GM12891 (cell line): ENCODE data around the gene TRAF3.
"Not testable (repeated sequence)": the region's sequence is repeated elsewhere in the genome, so short reads cannot be mapped to it uniquely, and the experiment has no call there.

ENCODE experiments used
- DNase-seq: peaks from one replicate; pipeline ENCODE4 v3.0.0; 2011; ENCODE audit warnings: low spot score; ENCODE audit not compliant: insufficient read length
- FAIRE-seq: peaks from 2 replicates; lab custom pipeline; 2011; peaks lifted over from hg19 to GRCh38; lab: Jason Lieb, UNC
- PAX5 ChIP-seq: IDR thresholded peaks from 2 replicates; pipeline ENCODE4 v1.6.1; 2011; ENCODE audit warnings: low read length, moderate library complexity, mild to moderate bottlenecking; ENCODE audit not compliant: insufficient read depth, severe bottlenecking
- POLR2A ChIP-seq: IDR thresholded peaks from 2 replicates; pipeline ENCODE4 v1.6.1; 2011; ENCODE audit warnings: low read depth, low read length, control low read depth
- POLR2AphosphoS5 ChIP-seq: IDR thresholded peaks from 2 replicates; pipeline ENCODE4 v1.6.1; 2011; ENCODE audit warnings: low read depth, low read length, control low read depth
- POU2F2 ChIP-seq: IDR thresholded peaks from 2 replicates; pipeline ENCODE4 v1.6.1; 2011; ENCODE audit warnings: low read depth, mild to moderate bottlenecking, control low read depth, low read length, moderate library complexity
- SPI1 ChIP-seq: IDR thresholded peaks from 2 replicates; pipeline ENCODE4 v1.6.1; 2011; ENCODE audit warnings: low read depth, low read length, control low read depth
- TAF1 ChIP-seq: IDR thresholded peaks from 2 replicates; pipeline ENCODE4 v1.6.1; 2011; ENCODE audit warnings: low read depth, low read length, control low read depth

The TRAF3 gene

GRCh38 chr14:102920273-102920997 is 143.2 kb downstream of the TRAF3 start:
- FAIRE-seq (no peak), DNase-seq (no peak)
- TF ChIP-seq POU2F2 = no peak

GRCh38 chr14:102920998-102921304 is 143.7 kb downstream of the TRAF3 start:
- TF ChIP-seq POU2F2 (no peak), POLR2A (no peak), POLR2AphosphoS5 (no peak), TAF1 (no peak), SPI1 (no peak), PAX5 (no peak)
- no peak for DNase-seq
- no peak for FAIRE-seq

GRCh38 chr14:102922490-102923200 is 145.4 kb downstream of the TRAF3 start, which contains the start of gene AMN:
TSS of gene AMN (plus strand) at chr14:102922663. CDS start at chr14:102922689, 26 bp downstream.
- no peak for DNase-seq
- TF ChIP-seq POU2F2 (no peak), POLR2A (peak; percentile 39; the same call in 1 of the 2 replicates), PAX5 (no peak), SPI1 (no peak), TAF1 (no peak), POLR2AphosphoS5 (no peak)
- FAIRE-seq = peak; percentile 5

- TF ChIP-seq SPI1 (no peak), POLR2AphosphoS5 (no peak), POLR2A (no peak), TAF1 (no peak), POU2F2 (no peak), PAX5 (no peak)
- FAIRE-seq = no peak
- DNase-seq = no peak
Observed at GRCh38 chr14:102923201-102923924, 146.1 kb downstream of the TRAF3 start.

- FAIRE-seq (no peak), DNase-seq (no peak)
- no peak for TF ChIP-seq POU2F2
- no peak for TF ChIP-seq PAX5
- no peak for TF ChIP-seq POLR2AphosphoS5
- TF ChIP-seq TAF1 = no peak
- TF ChIP-seq SPI1 = no peak
- no peak for TF ChIP-seq POLR2A
Observed at GRCh38 chr14:102923925-102924486, 146.8 kb downstream of the TRAF3 start.

GRCh38 chr14:102924632-102925588 is 147.7 kb downstream of the TRAF3 start:
- DNase-seq = no peak
- FAIRE-seq = no peak

GRCh38 chr14:102925646-102926045 is 148.4 kb downstream of the TRAF3 start:
- no peak for DNase-seq
- no peak for FAIRE-seq
- TF ChIP-seq POLR2AphosphoS5 = no peak
- TF ChIP-seq POU2F2 = no peak
- TF ChIP-seq PAX5 = no peak
- no peak for TF ChIP-seq TAF1
- TF ChIP-seq POLR2A = no peak
- TF ChIP-seq SPI1 = no peak

More at GRCh38 chr14:102924632-102925588, 147.7 kb downstream of the TRAF3 start:
- TF ChIP-seq TAF1 (no peak), POU2F2 (no peak), PAX5 (no peak), POLR2A (no peak), POLR2AphosphoS5 (no peak), SPI1 (no peak)

- TF ChIP-seq TAF1 (no peak), PAX5 (no peak), POU2F2 (no peak), SPI1 (no peak), POLR2A (no peak), POLR2AphosphoS5 (no peak)
- no peak for DNase-seq
- FAIRE-seq = no peak
Observed at GRCh38 chr14:102926104-102926503, 148.9 kb downstream of the TRAF3 start.

GRCh38 chr14:102926840-102927239 is 149.6 kb downstream of the TRAF3 start:
- FAIRE-seq, DNase-seq: not testable (repeated sequence)
